Neural crest cell (in vitro differentiated cells): ENCODE measurements around the gene CHST11. TPM values are rescaled to one million over a fixed set of nuclear protein-coding genes. Genes with fewer than 3 reads are reported as not detected.

Source experiments
- DNase-seq: peaks from one replicate; pipeline ENCODE4 v3.0.0; 2021; ENCODE audit warnings: low read depth, mixed read lengths, low spot score
- H3K27ac Mint-ChIP-seq: one replicate; pipeline ENCODE4 v1.8.0; 2021; ENCODE audit warnings: mild to moderate bottlenecking, mixed read lengths; ENCODE audit not compliant: unreplicated experiment
- H3K27me3 Mint-ChIP-seq: 2 replicates; pipeline ENCODE4 v1.8.0; 2021; ENCODE audit warnings: low read depth, mild to moderate bottlenecking, mixed read lengths
- H3K36me3 Mint-ChIP-seq: 2 replicates; pipeline ENCODE4 v1.8.0; 2021; ENCODE audit warnings: low read depth, mild to moderate bottlenecking, mixed read lengths
- H3K4me1 Mint-ChIP-seq: 2 replicates; pipeline ENCODE4 v1.8.0; 2021; ENCODE audit warnings: mixed read lengths
- H3K4me3 Mint-ChIP-seq: one replicate; pipeline ENCODE4 v1.8.0; 2021; ENCODE audit warnings: mild to moderate bottlenecking, mixed read lengths
- H3K9me3 Mint-ChIP-seq: 2 replicates; pipeline ENCODE4 v1.8.0; 2021; ENCODE audit warnings: mixed read lengths
- CTCF ChIP-seq: fragments of 200-600 bp; sonication (generic); conservative IDR thresholded peaks from 2 replicates; pipeline ENCODE4 v1.5.0; 2021; ENCODE audit warnings: antibody characterized with exemption, mild to moderate bottlenecking
- total RNA-seq: library from RNA; stranded (reverse); gene quantifications from 2 replicates; pipeline ENCODE4 v1.2.1, GENCODE V29; 2021

The CHST11 gene
- total RNA-seq, 1 donor from 2014 or later = 10.0 TPM

- H3K4me1 Mint-ChIP-seq = peaks cover 4% of the 10 kb centered on the region
- H3K4me3 Mint-ChIP-seq = no peak overlapping the region
- no peaks in the 10 kb centered on the region for H3K36me3 Mint-ChIP-seq
- no peak for DNase-seq
- H3K27me3 Mint-ChIP-seq = no peaks in the 10 kb centered on the region
- no peaks in the 10 kb centered on the region for H3K9me3 Mint-ChIP-seq
- no peak for TF ChIP-seq CTCF
- no peak overlapping the region for H3K27ac Mint-ChIP-seq
Measured at GRCh38 chr12:104502217-104502616, 45.5 kb downstream of the CHST11 start.

- Mint-ChIP-seq H3K4me3 (no peak overlapping the region), H3K9me3 (no peaks in the 10 kb centered on the region), H3K27ac (no peak overlapping the region), H3K27me3 (no peaks in the 10 kb centered on the region), H3K36me3 (no peaks in the 10 kb centered on the region), H3K4me1 (peaks cover 4% of the 10 kb centered on the region)
- no peak for DNase-seq
- TF ChIP-seq CTCF = no peak
Measured at GRCh38 chr12:104502638-104503037, 45.9 kb downstream of the CHST11 start.

GRCh38 chr12:104503191-104503590, 46.4 kb downstream of the CHST11 start:
- Mint-ChIP-seq H3K36me3 (no peaks in the 10 kb centered on the region), H3K4me3 (no peak overlapping the region), H3K27me3 (no peaks in the 10 kb centered on the region), H3K27ac (no peak overlapping the region), H3K4me1 (peaks cover 4% of the 10 kb centered on the region), H3K9me3 (no peaks in the 10 kb centered on the region)
- no peak for DNase-seq
- no peak for TF ChIP-seq CTCF

- no peak for TF ChIP-seq CTCF
- Mint-ChIP-seq H3K9me3 (peaks cover 5% of the 10 kb centered on the region), H3K27me3 (no peaks in the 10 kb centered on the region), H3K27ac (no peak overlapping the region), H3K4me3 (no peak overlapping the region), H3K36me3 (peaks cover 5% of the 10 kb centered on the region), H3K4me1 (peaks cover 4% of the 10 kb centered on the region)
- no peak for DNase-seq
Measured at GRCh38 chr12:104504146-104504545, 47.4 kb downstream of the CHST11 start.

GRCh38 chr12:104505095-104505818, 48.5 kb downstream of the CHST11 start:
- no peak for DNase-seq
- peaks cover 6% of the 10 kb centered on the region for H3K9me3 Mint-ChIP-seq
- H3K27ac Mint-ChIP-seq = no peak overlapping the region
- H3K4me1 Mint-ChIP-seq = peaks cover 11% of the 10 kb centered on the region
- peaks cover 5% of the 10 kb centered on the region for H3K36me3 Mint-ChIP-seq
- TF ChIP-seq CTCF = no peak
- no peak overlapping the region for H3K4me3 Mint-ChIP-seq
- no peaks in the 10 kb centered on the region for H3K27me3 Mint-ChIP-seq
